GM21528 (cell line): ENCODE measurements around the gene ACSS3.
"Not testable (repeated sequence)": the region's sequence is repeated elsewhere in the genome, so short reads cannot be mapped to it uniquely, and the experiment has no call there.

Source experiments
- ATAC-seq: cut with Tn5 transposase; IDR thresholded peaks from one replicate; pipeline ENCODE4 v1.9.1; 2021; ENCODE audit warnings: mild to moderate bottlenecking, moderate library complexity; ENCODE audit not compliant: unreplicated experiment, low FRiP score

ACSS3 gene

GRCh38 chr12:81089412-81089811 lies 11.5 kb downstream of the ACSS3 start:
- no peak for ATAC-seq

GRCh38 chr12:81092053-81092452 lies 14.2 kb downstream of the ACSS3 start:
- ATAC-seq = no peak

DNA sequence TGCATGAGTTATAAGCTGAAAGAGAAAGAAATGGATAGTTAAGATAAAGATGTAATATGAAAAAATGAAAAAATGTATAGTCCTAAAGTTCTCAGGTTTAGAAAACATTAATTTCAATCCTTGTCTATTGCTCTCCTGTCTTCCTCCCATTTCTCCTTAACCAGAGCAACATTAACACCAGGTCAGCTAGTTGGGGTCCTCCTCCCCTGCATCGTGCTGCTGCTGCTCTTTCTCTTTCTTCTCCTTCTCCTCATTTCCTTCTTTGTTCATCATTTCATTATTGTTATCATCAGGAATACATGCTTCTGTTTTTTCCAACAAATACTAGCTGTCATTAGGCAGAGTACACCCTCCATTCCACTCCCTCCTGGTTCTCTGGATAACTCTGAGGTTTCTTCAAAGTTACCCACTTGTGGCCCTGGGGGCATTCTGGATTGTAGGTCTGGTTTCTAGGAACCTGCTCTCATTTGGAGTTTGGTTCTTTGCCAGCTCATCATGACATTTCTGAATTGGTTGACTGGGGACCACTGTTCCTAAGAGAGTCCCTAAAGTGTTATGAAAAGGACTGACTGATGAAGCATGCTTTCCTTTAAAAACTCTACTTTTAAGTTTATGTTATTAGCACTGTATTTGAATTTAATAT lies 17.0 kb downstream of the ACSS3 start:
- ATAC-seq = no peak

DNA sequence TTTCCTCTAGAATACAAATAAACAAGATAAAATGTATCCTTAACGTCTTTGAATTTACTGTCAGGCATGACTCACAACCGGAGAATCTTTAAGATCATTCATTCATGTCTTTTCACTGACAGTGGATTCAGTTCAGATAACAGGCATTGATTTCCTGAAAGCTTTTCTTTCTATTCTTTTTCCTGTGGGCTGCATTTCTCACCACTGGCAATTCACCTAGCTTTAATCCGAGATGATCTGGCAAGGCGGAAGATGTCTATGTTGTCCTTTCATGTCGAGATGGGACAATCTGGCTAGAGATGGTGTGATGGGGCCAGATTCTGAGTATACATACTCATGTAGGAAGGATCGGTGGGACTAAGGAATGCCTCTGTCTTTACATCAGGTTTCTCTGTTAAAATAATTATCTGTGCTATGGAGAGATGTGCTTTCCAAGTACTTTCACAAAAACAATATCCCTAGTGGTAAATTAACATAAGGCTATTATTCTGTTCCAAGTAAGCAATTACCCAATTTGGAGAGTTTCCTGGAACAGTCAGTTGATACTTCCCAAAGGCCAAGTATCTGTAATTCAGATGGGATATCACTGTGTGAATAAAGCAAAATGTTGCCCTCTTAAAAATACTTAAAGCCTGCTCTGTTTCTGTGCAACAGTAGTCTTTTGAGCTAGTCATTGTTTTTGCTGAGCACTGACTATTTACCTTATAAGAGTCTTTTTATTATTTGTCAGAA lies 17.8 kb downstream of the ACSS3 start:
- ATAC-seq = no peak

DNA sequence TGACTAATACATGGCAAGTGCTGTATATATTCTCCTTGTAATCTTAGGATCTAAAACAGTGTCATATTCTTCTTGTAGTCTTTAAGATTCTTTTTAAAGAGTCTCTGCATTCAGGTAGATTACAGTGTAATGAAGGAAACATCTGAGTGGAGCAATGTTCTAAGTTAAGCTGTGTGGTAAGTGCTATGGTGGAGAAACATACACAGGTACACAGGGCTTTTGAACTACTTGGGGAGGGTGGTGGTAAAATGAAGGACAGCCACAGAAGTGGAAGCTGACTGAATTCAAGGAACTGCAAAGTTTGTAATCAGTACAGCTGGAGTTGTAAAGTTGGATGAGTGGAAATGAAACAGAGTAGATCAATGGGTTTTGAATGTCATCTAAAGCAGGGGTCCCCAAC lies 27.8 kb downstream of the ACSS3 start:
- ATAC-seq = no peak

DNA sequence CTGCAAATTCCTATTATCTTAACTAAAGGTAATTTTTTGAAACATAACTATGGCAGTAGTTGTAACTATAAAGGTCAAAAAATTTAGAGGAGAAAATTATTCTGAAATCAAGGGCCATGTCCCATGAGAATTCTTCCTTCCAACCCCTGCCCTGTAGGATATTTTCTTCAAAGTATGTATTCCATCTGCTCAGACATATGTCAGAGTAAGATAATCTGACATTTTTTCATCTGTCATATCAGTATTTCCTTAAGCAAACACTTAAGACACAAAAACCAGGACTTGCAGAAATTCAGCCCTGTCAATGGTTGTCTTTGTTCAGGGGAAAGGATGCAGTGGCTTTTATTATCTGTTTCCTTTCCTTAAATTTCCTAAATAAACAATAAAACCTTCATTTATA lies 36.3 kb downstream of the ACSS3 start:
- no peak for ATAC-seq

- ATAC-seq = not testable (repeated sequence)
Measured at GRCh38 chr12:81119069-81119468, 41.2 kb downstream of the ACSS3 start.

- ATAC-seq = no peak
Measured at GRCh38 chr12:81120961-81121360, 43.1 kb downstream of the ACSS3 start.

DNA sequence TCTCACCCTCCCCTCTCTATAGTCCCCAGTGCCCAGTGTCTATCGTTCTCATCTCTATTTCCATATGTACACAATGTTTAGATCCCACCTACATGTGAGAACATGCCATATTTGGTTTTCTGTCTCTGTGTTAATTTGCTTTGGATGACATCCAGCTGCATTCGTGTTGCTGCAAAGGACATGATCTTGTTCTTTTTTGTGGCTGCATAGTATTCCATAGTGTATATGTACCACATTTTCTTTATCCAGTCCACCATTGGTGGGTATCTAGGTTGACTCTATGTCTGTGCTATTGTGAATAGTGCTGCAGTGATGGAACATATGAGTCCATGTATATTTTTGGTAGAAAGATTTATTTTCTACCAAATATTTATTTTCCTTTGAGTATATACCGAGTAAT lies 45.7 kb downstream of the ACSS3 start:
- ATAC-seq = no peak

DNA sequence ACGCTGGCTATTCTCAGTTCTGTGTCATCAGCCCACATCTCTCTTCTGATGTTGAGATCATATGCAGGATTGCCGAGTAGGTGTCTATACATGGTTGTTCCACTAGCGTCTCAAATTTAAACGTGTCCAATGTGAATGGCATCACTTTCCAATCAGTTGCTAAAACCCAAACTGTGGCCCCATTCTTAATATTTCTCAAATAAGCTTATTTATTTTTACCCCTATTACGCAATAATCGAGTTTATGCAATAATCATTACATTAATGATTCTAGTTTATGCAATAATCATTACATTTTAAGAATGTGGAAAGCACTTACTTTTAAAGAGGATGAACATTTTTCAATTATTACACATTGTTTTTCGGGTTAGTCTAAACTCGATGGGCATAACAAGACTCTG lies 47.8 kb downstream of the ACSS3 start:
- ATAC-seq = no peak

- peak; percentile 99 for ATAC-seq
Measured at GRCh38 chr12:81128930-81129554, 51.2 kb downstream of the ACSS3 start.

DNA sequence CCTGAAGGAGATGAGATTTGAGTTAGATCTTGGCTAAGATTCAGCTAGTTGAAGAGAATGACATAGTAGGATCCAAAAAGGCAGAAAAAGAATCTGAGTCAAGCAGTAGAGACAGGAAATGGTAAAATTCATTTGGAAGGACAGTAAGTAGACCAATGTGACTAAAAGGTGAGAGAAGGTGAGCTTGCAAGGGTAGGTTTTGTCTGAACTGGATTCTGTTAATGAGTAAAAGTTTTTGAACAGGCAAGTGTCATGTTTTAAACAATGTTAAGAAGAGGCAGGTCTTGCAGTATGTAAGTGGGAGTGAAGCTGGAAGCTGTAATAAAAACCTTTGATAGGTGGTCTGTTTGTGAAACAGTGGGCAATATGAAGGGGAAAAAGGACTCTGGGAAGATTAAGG lies 58.6 kb downstream of the ACSS3 start:
- no peak for ATAC-seq

DNA sequence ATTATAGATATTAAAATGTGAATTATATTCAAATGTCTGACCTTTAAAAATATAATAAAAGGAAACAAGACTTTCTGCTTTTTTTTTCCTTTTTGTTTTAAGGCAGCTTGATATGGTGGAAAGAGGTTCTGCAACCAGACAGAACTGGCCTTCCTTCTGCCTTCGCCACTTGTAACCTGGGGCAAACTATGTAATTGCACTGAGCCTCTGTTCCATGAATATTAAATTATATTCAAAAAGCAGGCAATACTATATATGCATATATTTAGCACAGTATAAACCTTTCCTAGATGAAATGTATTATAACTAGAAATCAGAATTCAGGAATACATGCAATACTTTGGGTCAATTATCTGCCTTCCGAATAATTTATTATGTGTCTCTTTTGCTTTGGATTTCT lies 59.9 kb downstream of the ACSS3 start:
- ATAC-seq = no peak

DNA sequence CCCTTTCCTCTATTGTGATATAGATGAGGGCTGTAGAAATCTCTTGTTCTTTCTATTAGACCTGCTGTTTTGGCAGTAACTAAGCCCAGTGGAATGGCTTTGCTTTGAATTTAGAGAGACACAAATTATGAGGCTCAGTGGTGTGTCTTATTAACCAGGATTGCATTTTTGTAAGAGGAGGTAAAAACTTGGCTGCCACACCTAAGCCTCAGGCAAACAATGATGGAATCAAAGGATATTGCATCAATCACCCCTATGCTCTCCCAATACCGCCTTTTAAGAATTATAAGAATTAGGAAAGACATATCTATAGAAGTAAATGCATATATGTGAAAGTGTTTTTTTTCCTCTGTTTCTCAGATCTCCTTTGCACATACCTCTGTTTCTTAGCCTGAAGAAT lies 63.3 kb downstream of the ACSS3 start:
- no peak for ATAC-seq

DNA sequence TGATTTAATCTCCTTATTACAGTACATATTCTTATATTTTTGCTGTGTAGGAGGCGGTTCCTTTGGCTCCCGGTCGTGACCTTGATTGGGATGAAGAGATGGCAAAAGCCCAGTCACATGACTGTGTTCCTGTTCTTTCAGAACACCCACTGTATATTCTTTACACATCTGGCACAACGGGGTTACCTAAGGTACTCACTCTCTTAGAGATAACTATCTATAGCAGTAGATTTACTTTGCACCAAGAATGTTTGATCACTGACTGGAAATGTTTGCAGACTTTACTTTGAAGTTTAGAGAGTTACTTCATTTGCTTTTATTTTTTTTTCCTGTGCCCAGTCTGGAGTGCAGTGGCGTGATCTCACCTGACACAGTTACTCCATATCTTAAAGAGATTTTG lies 65.2 kb downstream of the ACSS3 start:
- no peak for ATAC-seq

GRCh38 chr12:81146228-81147225 lies 68.6 kb downstream of the ACSS3 start:
- ATAC-seq = no peak

DNA sequence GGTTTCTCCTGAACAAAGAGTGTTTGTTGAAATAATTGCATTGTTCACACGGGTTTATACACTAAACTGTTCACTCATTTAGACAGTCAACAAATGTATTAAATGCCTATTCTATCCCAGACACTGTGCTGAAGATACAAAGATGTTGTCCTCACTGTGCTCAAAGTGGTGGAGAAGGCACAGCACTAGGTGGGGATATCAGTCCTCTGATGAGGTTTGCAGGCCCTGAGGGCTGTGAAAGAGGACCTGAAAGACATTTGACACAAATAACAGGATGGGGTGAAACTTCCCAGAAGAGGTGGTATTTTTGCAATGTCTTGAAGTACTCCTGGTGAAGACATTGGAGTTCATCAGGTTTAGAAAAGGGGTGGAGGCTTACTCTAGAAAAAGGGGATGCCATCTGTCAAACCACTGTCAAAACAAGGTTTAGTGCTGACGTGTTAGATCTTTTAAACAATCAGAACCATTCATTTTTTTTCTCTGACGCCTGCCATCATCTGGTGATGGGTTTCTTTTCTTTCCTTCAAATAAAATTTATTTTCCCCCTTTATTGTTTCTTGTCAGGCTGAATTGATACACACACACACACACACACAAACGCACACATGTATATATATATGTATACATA lies 69.5 kb downstream of the ACSS3 start:
- no peak for ATAC-seq

DNA sequence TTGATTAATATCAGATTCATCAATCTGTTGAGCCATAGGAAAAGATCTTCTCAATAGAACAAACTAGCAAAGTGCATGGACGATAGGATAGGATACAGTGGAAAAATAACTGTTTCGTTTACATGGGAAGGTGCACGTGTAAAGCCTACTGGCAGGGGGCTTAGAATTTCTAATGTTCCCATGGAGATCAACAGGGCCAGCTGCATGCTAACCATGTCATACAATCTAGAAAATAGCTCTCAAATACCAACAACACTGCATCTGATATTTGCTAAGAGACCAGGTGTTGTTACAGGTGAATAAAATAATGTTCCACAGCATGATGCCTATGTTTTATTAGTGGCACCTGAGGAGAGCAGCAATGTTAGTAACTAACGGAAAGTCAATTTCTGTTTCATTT lies 72.5 kb downstream of the ACSS3 start:
- no peak for ATAC-seq

- ATAC-seq = no peak
Measured at GRCh38 chr12:81159856-81160255, 82.0 kb downstream of the ACSS3 start.

GRCh38 chr12:81161680-81162079 lies 83.8 kb downstream of the ACSS3 start:
- ATAC-seq = no peak
